OCI-LY7 (cell line): Measurements from ENCODE around the gene C20orf204. TPM values are rescaled to one million over a fixed set of nuclear protein-coding genes. Genes with fewer than 3 reads are reported as not detected.

Experiments used
- Bru-seq: library from RNA; stranded (reverse); fragments of 400-500 nt; gene quantifications from one replicate; lab custom pipeline; 2021; lab: Mats Ljungman, UMichigan
- BruChase-seq, 2 experiments: library from RNA; stranded (reverse); fragments of 400-500 nt; gene quantifications; one replicate each; lab custom pipeline; 2021; lab: Mats Ljungman, UMichigan
- BruUV-seq: library from RNA; stranded (reverse); fragments of 400-500 nt; replicated peaks from 2 replicates; lab custom pipeline; 2021; lab: Mats Ljungman, UMichigan
- CTCF ChIA-PET: fragments of 300-600 bp; sonication (Branson Sonifier 250); formaldehyde crosslinking; loops from one replicate; lab custom pipeline; 2022; ENCODE audit warnings: antibody characterized with exemption; ENCODE audit not compliant: unreplicated experiment; lab: Charles Lee
- POLR2A ChIA-PET: fragments of 300-600 bp; sonication (Branson Sonifier 250); formaldehyde crosslinking; loops from one replicate; lab custom pipeline; 2022; ENCODE audit warnings: antibody characterized with exemption; lab: Charles Lee
- DNase-seq: peaks from one replicate; pipeline ENCODE4 v3.0.0-alpha.2; 2015; ENCODE audit warnings: low spot score
- H2AFZ ChIP-seq: fragments of 200-600 bp; sonication (generic), shearing (Covaris generic); 2 replicates; pipeline ENCODE4 v1.6.1; 2014; ENCODE audit warnings: mild to moderate bottlenecking, antibody characterized with exemption, low read length, moderate library complexity
- H3K27ac ChIP-seq: fragments of 200-600 bp; sonication (generic); 2 replicates; pipeline ENCODE4 v1.5.1; 2014; ENCODE audit warnings: mixed run types, low read depth, mild to moderate bottlenecking, moderate library complexity, low read length, inconsistent platforms; ENCODE audit not compliant: poor library complexity, severe bottlenecking
- H3K36me3 ChIP-seq: fragments of 200-600 bp; sonication (generic); 2 replicates; pipeline ENCODE4 v1.6.1; 2014; ENCODE audit warnings: mild to moderate bottlenecking, antibody characterized with exemption, low read length, moderate library complexity, mixed read lengths; ENCODE audit not compliant: insufficient read depth
- H3K4me1 ChIP-seq: fragments of 200-600 bp; sonication (generic); 2 replicates; pipeline ENCODE4 v1.5.1; 2014; ENCODE audit warnings: mild to moderate bottlenecking, low read length; ENCODE audit not compliant: insufficient read depth, poor library complexity, severe bottlenecking
- H3K4me2 ChIP-seq: fragments of 200-600 bp; sonication (generic); 2 replicates; pipeline ENCODE4 v1.6.1; 2014; ENCODE audit warnings: mild to moderate bottlenecking, low read length
- H3K4me3 ChIP-seq: fragments of 200-600 bp; sonication (generic); 2 replicates; pipeline ENCODE4 v1.5.1; 2014; ENCODE audit warnings: mild to moderate bottlenecking, low read depth, low read length; ENCODE audit not compliant: poor library complexity, severe bottlenecking
- H3K79me2 ChIP-seq: fragments of 200-600 bp; sonication (generic); 2 replicates; pipeline ENCODE4 v1.6.1; 2016; ENCODE audit warnings: low read depth, mild to moderate bottlenecking, low read length, moderate library complexity, mixed read lengths; ENCODE audit not compliant: insufficient read depth
- H3K9me2 ChIP-seq: fragments of 200-600 bp; sonication (generic); 2 replicates; pipeline ENCODE4 v1.6.1; 2016; ENCODE audit warnings: mild to moderate bottlenecking, low read length, mixed read lengths; ENCODE audit not compliant: insufficient read depth
- H3K9me3 ChIP-seq: fragments of 200-600 bp; sonication (generic); 2 replicates; pipeline ENCODE4 v1.6.1; 2014; ENCODE audit warnings: mild to moderate bottlenecking, mixed run types, low read length, mixed read lengths
- H4K20me1 ChIP-seq: fragments of 200-600 bp; sonication (generic); 2 replicates; pipeline ENCODE4 v1.6.1; 2014; ENCODE audit warnings: mild to moderate bottlenecking, antibody characterized with exemption, low read length, moderate library complexity, mixed read lengths; ENCODE audit not compliant: insufficient read depth
- EZH2phosphoT487 ChIP-seq: fragments of 200-600 bp; sonication (generic); IDR thresholded peaks from 2 replicates; pipeline ENCODE4 v1.6.1; 2018; ENCODE audit warnings: low read depth, borderline replicate concordance, mild to moderate bottlenecking, mixed run types, antibody characterized with exemption, low read length, moderate library complexity, mixed read lengths
- intact Hi-C: fragments of 100-400 bp; cut with micrococcal nuclease; formaldehyde crosslinking; loops from one replicate; pipeline ENCODE4 v1.10.0; 2022; ENCODE audit not compliant: unreplicated experiment
- long read RNA-seq: library from polyadenylated mRNA; stranded (forward); transcript quantifications from one replicate; pipeline ENCODE4 v2.0.0, GENCODE V29; 2022
- total RNA-seq, 2 experiments: library from RNA; depleted of rRNA in 1 of 2; stranded (reverse); fragments of >200 nt in 1 of 2; shearing (Covaris generic) in 1 of 2; gene quantifications; 2 replicates each; pipeline ENCODE4 v1.2.3, GENCODE V29; 2014 to 2022
- TF ChIP-seq, protein P1 (sequence below): fragments of 200-600 bp; sonication (generic); conservative IDR thresholded peaks from 2 replicates; pipeline ENCODE4 v1.5.1; 2014; ENCODE audit warnings: mild to moderate bottlenecking, antibody characterized with exemption, low read length, moderate library complexity, mixed read lengths

Gene C20orf204, protein sequence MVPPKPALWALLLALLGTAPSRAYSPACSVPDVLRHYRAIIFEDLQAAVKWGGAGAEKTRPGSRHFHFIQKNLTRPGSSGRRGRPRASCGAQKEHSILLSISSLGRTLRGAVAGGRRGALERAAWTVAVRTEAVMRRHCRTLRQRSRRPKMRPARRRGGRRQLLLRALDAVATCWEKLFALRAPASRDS
- total RNA-seq (2014; rRNA removed; shearing (Covaris generic)) (2.0 and 3.5 TPM in 2 replicates), total RNA-seq (2022) (5.9 and 6.7 TPM in 2 replicates), Bru-seq, nascent RNA (percentile 43 among the genes with signal in this experiment), BruChase-seq, experiment 1, labeled RNA remaining after a 6-hour chase (percentile 57 among the genes with signal in this experiment), BruChase-seq, experiment 2, labeled RNA remaining after a 2-hour chase (percentile 47 among the genes with signal in this experiment)
- long read RNA-seq: 0 reads

DNA sequence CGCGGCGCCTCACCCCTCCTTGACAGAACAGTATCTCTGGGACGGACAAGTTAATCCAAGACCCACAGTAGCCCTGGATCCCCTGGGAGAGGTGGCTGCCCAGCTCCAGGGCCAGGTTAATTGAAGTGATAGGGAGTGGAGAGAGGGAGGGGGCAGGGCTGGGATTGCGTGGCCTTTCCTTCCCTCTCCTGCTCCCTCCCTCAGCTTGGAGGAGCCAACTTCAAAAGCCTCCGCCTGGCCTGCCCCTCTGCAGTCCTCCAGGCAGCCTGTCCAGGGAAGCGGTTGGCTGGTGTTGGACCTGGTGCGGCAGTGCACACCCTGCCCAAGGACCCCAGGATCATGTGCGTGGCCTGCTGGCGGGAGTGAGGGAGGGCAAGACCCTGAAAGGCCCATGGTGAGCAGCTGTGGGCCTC lies at the start of gene C20orf204:
C20orf204 (plus strand) TSS at position 250 of the 413 bp plus-strand sequence; CDS start at position 392, 142 bp downstream.
- Histone ChIP-seq H3K4me1 (peaks cover 31% of the 10 kb centered on the region), H4K20me1 (no peaks in the 10 kb centered on the region), H3K9me2 (no peaks in the 10 kb centered on the region), H3K4me3 (no peak within 1 kb of the TSS), H3K79me2 (no peaks in the 10 kb centered on the region), H3K36me3 (peaks cover 30% of the 10 kb centered on the region; the same call in 1 of the 2 replicates), H3K9me3 (no peaks in the 10 kb centered on the region), H3K4me2 (no peak within 1 kb of the TSS), H2AFZ (no peak within 1 kb of the TSS), H3K27ac (no peak within 1 kb of the TSS)
- TF ChIP-seq, protein P1, sequence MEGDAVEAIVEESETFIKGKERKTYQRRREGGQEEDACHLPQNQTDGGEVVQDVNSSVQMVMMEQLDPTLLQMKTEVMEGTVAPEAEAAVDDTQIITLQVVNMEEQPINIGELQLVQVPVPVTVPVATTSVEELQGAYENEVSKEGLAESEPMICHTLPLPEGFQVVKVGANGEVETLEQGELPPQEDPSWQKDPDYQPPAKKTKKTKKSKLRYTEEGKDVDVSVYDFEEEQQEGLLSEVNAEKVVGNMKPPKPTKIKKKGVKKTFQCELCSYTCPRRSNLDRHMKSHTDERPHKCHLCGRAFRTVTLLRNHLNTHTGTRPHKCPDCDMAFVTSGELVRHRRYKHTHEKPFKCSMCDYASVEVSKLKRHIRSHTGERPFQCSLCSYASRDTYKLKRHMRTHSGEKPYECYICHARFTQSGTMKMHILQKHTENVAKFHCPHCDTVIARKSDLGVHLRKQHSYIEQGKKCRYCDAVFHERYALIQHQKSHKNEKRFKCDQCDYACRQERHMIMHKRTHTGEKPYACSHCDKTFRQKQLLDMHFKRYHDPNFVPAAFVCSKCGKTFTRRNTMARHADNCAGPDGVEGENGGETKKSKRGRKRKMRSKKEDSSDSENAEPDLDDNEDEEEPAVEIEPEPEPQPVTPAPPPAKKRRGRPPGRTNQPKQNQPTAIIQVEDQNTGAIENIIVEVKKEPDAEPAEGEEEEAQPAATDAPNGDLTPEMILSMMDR: no peak
- no peak for TF ChIP-seq EZH2phosphoT487
- DNase-seq: no peak
- CTCF ChIA-PET: no interaction called here
- POLR2A ChIA-PET: no interaction called here
- BruUV-seq: no TSS peak
- intact Hi-C loops: no loop called here

- H3K36me3 ChIP-seq: peaks cover 86% of the 10 kb centered on the region
- no peak overlapping the region for H3K27ac ChIP-seq
- ChIA-PET POLR2A (interaction anchor here (0.7 kb wide), 1 partner anchor 47 kb away, joined by 3 read pairs; no protein-coding TSS in a partner anchor), CTCF (no interaction called here)
- H3K4me2 ChIP-seq: no peak overlapping the region
- H3K9me3 ChIP-seq: no peaks in the 10 kb centered on the region
- BruUV-seq: no TSS peak
- no peaks in the 10 kb centered on the region for H3K9me2 ChIP-seq
- intact Hi-C loops: no loop called here
- DNase-seq: no peak
- no peaks in the 10 kb centered on the region for H3K4me1 ChIP-seq
- H4K20me1 ChIP-seq: no peaks in the 10 kb centered on the region
- H3K79me2 ChIP-seq: no peaks in the 10 kb centered on the region
- no peak overlapping the region for H3K4me3 ChIP-seq
- TF ChIP-seq, protein P1: no peak
- TF ChIP-seq EZH2phosphoT487: no peak
- no peak overlapping the region for H2AFZ ChIP-seq
Measured at GRCh38 chr20:64000906-64001305, 35.1 kb upstream of the C20orf204 start.

GRCh38 chr20:64001607-64002011 lies 34.4 kb upstream of the C20orf204 start:
- BruUV-seq: no TSS peak
- CTCF ChIA-PET: no interaction called here
- H3K9me2 ChIP-seq: no peaks in the 10 kb centered on the region
- H3K9me3 ChIP-seq: no peaks in the 10 kb centered on the region
- POLR2A ChIA-PET: no interaction called here
- no peaks in the 10 kb centered on the region for H3K79me2 ChIP-seq
- no peaks in the 10 kb centered on the region for H4K20me1 ChIP-seq
- no peak overlapping the region for H2AFZ ChIP-seq
- no peak overlapping the region for H3K4me3 ChIP-seq
- no peak overlapping the region for H3K4me2 ChIP-seq
- H3K36me3 ChIP-seq: peaks cover 84% of the 10 kb centered on the region
- no peak for TF ChIP-seq EZH2phosphoT487
- TF ChIP-seq, protein P1: no peak
- H3K4me1 ChIP-seq: no peaks in the 10 kb centered on the region
- H3K27ac ChIP-seq: no peak overlapping the region
- intact Hi-C loops: no loop called here
- DNase-seq: no peak
